Tibial nerve (tissue), 4 donors: ENCODE data around the gene LARP4B. TPM values are rescaled to one million over a fixed set of nuclear protein-coding genes. Genes with fewer than 3 reads are reported as not detected.

Experiments used
- DNase-seq, 2 donors: peaks; one replicate each; pipeline ENCODE4 v3.0.0-alpha.2; 2019; ENCODE audit warnings: low spot score in 2 of 2
- H3K27ac ChIP-seq, 4 donors: fragments of 200-600 bp; sonication (generic) in 3 of 4; one replicate each; pipeline ENCODE4 v1.5.1; 2017 to 2019; ENCODE audit warnings: mild to moderate bottlenecking in 1 of 4
- H3K27me3 ChIP-seq, 2 donors: fragments of 200-600 bp; sonication (generic) in 1 of 2; one replicate each; pipeline versions ENCODE4 v1.5.1 to v1.6.0; 2017 to 2019
- H3K36me3 ChIP-seq, 3 donors: fragments of 200-600 bp; sonication (generic); one replicate each; pipeline ENCODE4 v1.5.1; 2018 to 2019
- H3K4me1 ChIP-seq, 4 donors: fragments of 200-600 bp; sonication (generic) in 3 of 4; one replicate each; pipeline ENCODE4 v1.5.1; 2017 to 2019
- H3K4me3 ChIP-seq, 4 donors: fragments of 200-600 bp; sonication (generic) in 3 of 4; one replicate each; pipeline ENCODE4 v1.5.1; 2017 to 2019; ENCODE audit warnings: mild to moderate bottlenecking in 1 of 4, moderate library complexity in 1 of 4
- H3K9me3 ChIP-seq, 4 donors: fragments of 200-600 bp; sonication (generic) in 3 of 4; one replicate each; pipeline ENCODE4 v1.5.1; 2017 to 2019
- CTCF ChIP-seq, 5 experiments: fragments of 200-600 bp in 3 of 5; fragments of 450-650 bp in 2 of 5; sonication (generic) in 3 of 5; IDR thresholded peaks; one replicate each; pipeline ENCODE4 v1.5.1; 2016 to 2019; ENCODE audit warnings: antibody characterized with exemption in 5 of 5, mild to moderate bottlenecking in 3 of 5, moderate library complexity in 2 of 5
- EP300 ChIP-seq, 2 donors: sonication (generic); formaldehyde crosslinking; IDR thresholded peaks; one replicate each; pipeline ENCODE4 v1.6.1; 2017; ENCODE audit warnings: antibody characterized with exemption in 2 of 2, mild to moderate bottlenecking in 1 of 2
- POLR2A ChIP-seq, 2 donors: fragments of 450-650 bp; IDR thresholded peaks; one replicate each; pipeline ENCODE4 v1.6.1; 2017; ENCODE audit warnings: antibody characterized with exemption in 2 of 2, mild to moderate bottlenecking in 2 of 2, moderate library complexity in 2 of 2
- WGBS, 2 donors: methylation state at CpG; one replicate each; pipeline ENCODE4 v1.1.5; 2018; 5-methylcytosine and 5-hydroxymethylcytosine counted together
- total RNA-seq, 4 donors: library from RNA; depleted of rRNA; stranded (reverse); fragments of >200 nt; gene quantifications; one replicate each; pipeline ENCODE4 v1.1.0, GENCODE V29; 2016

The LARP4B gene
- total RNA-seq, 4 donors from 2014 or later: 50.2 to 64.7 (median 58.6) TPM

GRCh38 chr10:785861-786214, 145.7 kb downstream of the LARP4B start:
- Histone ChIP-seq H3K36me3 (no peaks in the 10 kb centered on the region), H3K4me1 (peaks cover 0 to 30% (median 4%) of the 10 kb centered on the region in 4 donors), H3K27ac (no peak overlapping the region), H3K4me3 (no peak overlapping the region), H3K9me3 (no peaks in the 10 kb centered on the region), H3K27me3 (peaks cover 0 to 30% of the 10 kb centered on the region in 2 donors)
- WGBS, 2 donors: 88 to 89% methylated on average over 15 of the region's 15 CpGs
- DNase-seq: no peak
- TF ChIP-seq EP300 (IDR thresholded peaks at IDR 0.05) (no peak), CTCF (IDR thresholded peaks at IDR 0.05) (no peak), POLR2A (IDR thresholded peaks at IDR 0.05) (no peak)

GRCh38 chr10:785089-785860, 146.2 kb downstream of the LARP4B start:
- TF ChIP-seq CTCF (IDR thresholded peaks at IDR 0.05): no peak
- no peak for TF ChIP-seq EP300 (IDR thresholded peaks at IDR 0.05)
- TF ChIP-seq POLR2A (IDR thresholded peaks at IDR 0.05): no peak
- H3K36me3 ChIP-seq: no peaks in the 10 kb centered on the region
- 63 to 64% methylated on average over 19 to 24 of the region's 32 CpGs for WGBS, 2 donors
- H3K27ac ChIP-seq: peak overlapping the region in 1 of 4 donors; percentile 46
- DNase-seq: no peak
- peaks cover 0 to 30% of the 10 kb centered on the region in 2 donors for H3K27me3 ChIP-seq
- H3K9me3 ChIP-seq: no peaks in the 10 kb centered on the region
- peaks cover 0 to 30% (median 4%) of the 10 kb centered on the region in 4 donors for H3K4me1 ChIP-seq
- H3K4me3 ChIP-seq: peak overlapping the region in 2 of 4 donors; percentile 6 to 43

GRCh38 chr10:784403-785088, 147.0 kb downstream of the LARP4B start:
- TF ChIP-seq EP300 (IDR thresholded peaks at IDR 0.05): peak in 1 of 2 donors; percentile 27
- TF ChIP-seq CTCF (IDR thresholded peaks at IDR 0.05): no peak
- peaks cover 0 to 30% of the 10 kb centered on the region in 2 donors for H3K27me3 ChIP-seq
- H3K4me3 ChIP-seq: peak overlapping the region in 3 of 4 donors; percentile 0 to 43 (median 6)
- DNase-seq: no peak
- 0 to 5% methylated on average over 12 to 18 of the region's 51 CpGs for WGBS, 2 donors
- peak overlapping the region in 1 of 4 donors; percentile 46 for H3K27ac ChIP-seq
- no peaks in the 10 kb centered on the region for H3K9me3 ChIP-seq
- H3K4me1 ChIP-seq: peaks cover 0 to 28% (median 4%) of the 10 kb centered on the region in 4 donors
- no peaks in the 10 kb centered on the region for H3K36me3 ChIP-seq

- Histone ChIP-seq H3K27me3 (peaks cover 0 to 30% of the 10 kb centered on the region in 2 donors), H3K27ac (no peak overlapping the region), H3K4me3 (no peak overlapping the region), H3K9me3 (no peaks in the 10 kb centered on the region), H3K4me1 (peaks cover 0 to 15% (median 4%) of the 10 kb centered on the region in 4 donors), H3K36me3 (no peaks in the 10 kb centered on the region)
- TF ChIP-seq POLR2A (IDR thresholded peaks at IDR 0.05) (no peak), CTCF (IDR thresholded peaks at IDR 0.05) (no peak), EP300 (IDR thresholded peaks at IDR 0.05) (no peak)
- no peak for DNase-seq
- 85 to 89% methylated on average over 30 to 32 of the region's 32 CpGs for WGBS, 2 donors
Observed at GRCh38 chr10:782751-783648, 148.5 kb downstream of the LARP4B start.
